T-cell (primary cell): ENCODE measurements around the gene KCNMB1. TPM values are rescaled to one million over a fixed set of nuclear protein-coding genes. Genes with fewer than 3 reads are reported as not detected.

Source experiments
- ATAC-seq, 4 experiments: fragments of 200-7000 bp in 3 of 4; fragments of 150-1000 bp in 1 of 4; cut with Tn5 transposase; replicated peaks in 1 of 4; 1 replicate in 3 of 4; 2 replicates in 1 of 4; pipeline ENCODE4 v1.10.0; 2021; ENCODE audit warnings: moderate library complexity in 3 of 4, mild to moderate bottlenecking in 2 of 4, moderate number of reproducible peaks in 1 of 4
- CTCF ChIA-PET, 2 donors: fragments of 300-600 bp; sonication (Branson Sonifier 250); formaldehyde crosslinking; loops; one replicate each; lab custom pipeline; 2022; ENCODE audit warnings: antibody characterized with exemption in 2 of 2; lab: Charles Lee
- POLR2A ChIA-PET, 2 donors: fragments of 300-600 bp; sonication (Branson Sonifier 250); formaldehyde crosslinking; loops; one replicate each; lab custom pipeline; 2022; ENCODE audit warnings: antibody characterized with exemption in 2 of 2; lab: Charles Lee
- DNase-seq, 35 experiments: peaks; one replicate each; pipeline versions ENCODE4 v3.0.0 to v3.0.0-alpha.2; 2013 to 2023
- H3K27ac ChIP-seq: one replicate; pipeline ENCODE4 v1.5.1; 2013; ENCODE audit warnings: low read length
- H3K27me3 ChIP-seq, 2 experiments: replicated peaks in 1 of 2; 1 replicate in 1 of 2; 2 replicates in 1 of 2; pipeline versions ENCODE4 v1.6.1 to v1.7.0; 2013; ENCODE audit warnings: low read length in 1 of 2, mixed read lengths in 1 of 2; ENCODE audit not compliant: control insufficient read depth in 2 of 2, insufficient read depth in 2 of 2; ENCODE audit errors: extremely low read depth in 1 of 2
- H3K36me3 ChIP-seq, 2 donors: 1 replicate in 1 of 2; 2 replicates in 1 of 2; pipeline versions ENCODE4 v1.6.1 to v1.7.0; 2013; ENCODE audit warnings: low read length in 1 of 2; ENCODE audit not compliant: control insufficient read depth in 2 of 2, insufficient read depth in 1 of 2; ENCODE audit errors: extremely low read depth in 1 of 2
- H3K4me1 ChIP-seq, 2 experiments: 1 replicate in 1 of 2; 2 replicates in 1 of 2; pipeline versions ENCODE4 v1.6.1 to v1.7.0; 2013; ENCODE audit warnings: low read length in 2 of 2, mixed read lengths in 1 of 2; ENCODE audit not compliant: insufficient read depth in 2 of 2, control insufficient read depth in 1 of 2; ENCODE audit errors: extremely low read depth in 1 of 2
- H3K4me3 ChIP-seq, 2 donors: 1 replicate in 1 of 2; 2 replicates in 1 of 2; pipeline versions ENCODE4 v1.5.1 to v1.7.0; 2013; ENCODE audit warnings: mild to moderate bottlenecking in 2 of 2, low read length in 1 of 2, moderate library complexity in 1 of 2; ENCODE audit not compliant: control insufficient read depth in 1 of 2; ENCODE audit errors: extremely low read depth in 1 of 2
- H3K9me3 ChIP-seq: 2 replicates; pipeline ENCODE4 v1.7.0; 2013
- H3K27ac Mint-ChIP-seq, 2 donors: one replicate each; pipeline ENCODE4 v1.8.0; 2020 to 2021; ENCODE audit warnings: mild to moderate bottlenecking in 2 of 2, mixed read lengths in 2 of 2
- H3K27me3 Mint-ChIP-seq, 2 donors: one replicate each; pipeline ENCODE4 v1.8.0; 2021 to 2022; ENCODE audit warnings: mixed read lengths in 2 of 2
- H3K36me3 Mint-ChIP-seq: one replicate; pipeline ENCODE4 v1.8.0; 2021; ENCODE audit warnings: mixed read lengths
- H3K4me1 Mint-ChIP-seq, 3 donors: one replicate each; pipeline ENCODE4 v1.8.0; 2020 to 2022; ENCODE audit warnings: mixed read lengths in 3 of 3, mild to moderate bottlenecking in 1 of 3
- H3K4me3 Mint-ChIP-seq, 3 donors: one replicate each; pipeline ENCODE4 v1.8.0; 2020 to 2022; ENCODE audit warnings: mild to moderate bottlenecking in 3 of 3, mixed read lengths in 3 of 3, moderate library complexity in 3 of 3
- H3K9me3 Mint-ChIP-seq, 3 donors: one replicate each; pipeline ENCODE4 v1.8.0; 2020 to 2022; ENCODE audit warnings: mixed read lengths in 3 of 3
- WGBS: methylation state at CpG from one replicate; pipeline ENCODE4 v1.1.5; 2013; ENCODE audit warnings: missing lambda C conversion rate; ENCODE audit not compliant: insufficient coverage; 5-methylcytosine and 5-hydroxymethylcytosine counted together
- total RNA-seq, 35 experiments: library from RNA in 6 of 35; stranded (reverse) in 6 of 35; fragments of 120-200 nt in 1 of 35; gene quantifications; one replicate each; pipeline versions ENCODE4 v1.2.1 to v1.2.4 and lab custom pipeline; 2013 to 2026

KCNMB1 gene
- total RNA-seq, 5 donors from 2014 or later (not counting 1 experiment from before 2014, with no cell fraction given) = not detected

- no peak overlapping the region for H3K4me3 ChIP-seq
- H3K4me3 Mint-ChIP-seq = no peak overlapping the region
- H3K4me1 ChIP-seq = peaks cover 3 to 7% of the 10 kb centered on the region in 2 experiments
- H3K36me3 Mint-ChIP-seq = no peaks in the 10 kb centered on the region
- ChIA-PET POLR2A (no interaction called here), CTCF (interaction anchor here in 1 of 2 donors (0.6 to 0.9 kb wide), 5 partner anchors 10 to 733 kb away, joined by 3 to 4 read pairs (median 3); no protein-coding TSS in a partner anchor)
- peaks cover under 1 to 9% (median 8%) of the 10 kb centered on the region in 3 donors for H3K4me1 Mint-ChIP-seq
- no peaks in the 10 kb centered on the region for H3K9me3 ChIP-seq
- peak overlapping the region in 1 of 2 donors; percentile 0 for H3K27ac Mint-ChIP-seq
- no peak for ATAC-seq
- 67% methylated on average over 1 of the region's 3 CpGs for WGBS
- H3K27me3 ChIP-seq = peaks cover 0 to 3% of the 10 kb centered on the region in 2 experiments
- DNase-seq = peak in 2 of 35 experiments; percentile 12 to 30
- H3K27ac ChIP-seq = no peak overlapping the region
- H3K27me3 Mint-ChIP-seq = peaks cover 0 to under 1% of the 10 kb centered on the region in 2 donors
- no peaks in the 10 kb centered on the region for H3K9me3 Mint-ChIP-seq
- no peaks in the 10 kb centered on the region for H3K36me3 ChIP-seq
These were observed 21.9 kb upstream of the KCNMB1 start for GRCh38 chr5:170411100-170411499.

- ChIA-PET POLR2A (interaction anchor here in 1 of 2 donors (0.6 kb wide), 1 partner anchor 628 kb away, joined by 4 read pairs; no protein-coding TSS in a partner anchor), CTCF (interaction anchor here (0.6 to 0.9 kb wide), 7 partner anchors 10 to 895 kb away, joined by 3 to 4 read pairs (median 3); no protein-coding TSS in a partner anchor)
- H3K27ac Mint-ChIP-seq = no peak overlapping the region
- H3K36me3 Mint-ChIP-seq = no peaks in the 10 kb centered on the region
- no peaks in the 10 kb centered on the region for H3K36me3 ChIP-seq
- H3K27me3 ChIP-seq = peaks cover 0 to 3% of the 10 kb centered on the region in 2 experiments
- no peak overlapping the region for H3K27ac ChIP-seq
- no peak overlapping the region for H3K4me3 ChIP-seq
- DNase-seq (no peak), ATAC-seq (no peak)
- peaks cover 0 to 3% (median 2%) of the 10 kb centered on the region in 3 donors for H3K4me1 Mint-ChIP-seq
- H3K9me3 ChIP-seq = no peaks in the 10 kb centered on the region
- no peaks in the 10 kb centered on the region for H3K9me3 Mint-ChIP-seq
- no peak overlapping the region for H3K4me3 Mint-ChIP-seq
- H3K27me3 Mint-ChIP-seq = peaks cover 0 to 3% of the 10 kb centered on the region in 2 donors
- peaks cover 0 to under 1% of the 10 kb centered on the region in 2 experiments for H3K4me1 ChIP-seq
- 93% methylated on average over 2 of the region's 2 CpGs for WGBS
These were observed 21.2 kb upstream of the KCNMB1 start for GRCh38 chr5:170410401-170410800.

- 88% methylated on average over 6 of the region's 7 CpGs for WGBS
- DNase-seq (no peak), ATAC-seq (no peak)
- no peak overlapping the region for H3K27ac Mint-ChIP-seq
- CTCF ChIA-PET = no interaction called here
- H3K4me3 Mint-ChIP-seq = no peak overlapping the region
- H3K4me1 Mint-ChIP-seq = peaks cover 0 to 2% (median 0%) of the 10 kb centered on the region in 3 donors
- no peaks in the 10 kb centered on the region for H3K9me3 ChIP-seq
- H3K36me3 ChIP-seq = no peaks in the 10 kb centered on the region
- no peaks in the 10 kb centered on the region for H3K4me1 ChIP-seq
- no peaks in the 10 kb centered on the region for H3K36me3 Mint-ChIP-seq
- peaks cover 0 to 3% of the 10 kb centered on the region in 2 experiments for H3K27me3 ChIP-seq
- H3K4me3 ChIP-seq = no peak overlapping the region
- H3K27me3 Mint-ChIP-seq = peaks cover 0 to 3% of the 10 kb centered on the region in 2 donors
- H3K9me3 Mint-ChIP-seq = no peaks in the 10 kb centered on the region
- POLR2A ChIA-PET = no interaction called here
- no peak overlapping the region for H3K27ac ChIP-seq
These were observed 19.9 kb upstream of the KCNMB1 start for GRCh38 chr5:170408877-170409660.

- Histone ChIP-seq H3K27me3 (peaks cover 0 to 3% of the 10 kb centered on the region in 2 experiments), H3K4me3 (no peak overlapping the region), H3K36me3 (no peaks in the 10 kb centered on the region), H3K4me1 (no peaks in the 10 kb centered on the region), H3K27ac (no peak overlapping the region), H3K9me3 (no peaks in the 10 kb centered on the region)
- WGBS = 58% methylated on average over 1 of the region's 6 CpGs
- no peak overlapping the region for H3K4me3 Mint-ChIP-seq
- peaks cover 0 to 3% of the 10 kb centered on the region in 2 donors for H3K27me3 Mint-ChIP-seq
- no peak overlapping the region for H3K27ac Mint-ChIP-seq
- H3K36me3 Mint-ChIP-seq = no peaks in the 10 kb centered on the region
- DNase-seq (no peak), ATAC-seq (no peak)
- CTCF ChIA-PET = no interaction called here
- H3K4me1 Mint-ChIP-seq = peaks cover 0 to 2% (median 0%) of the 10 kb centered on the region in 3 donors
- no peaks in the 10 kb centered on the region for H3K9me3 Mint-ChIP-seq
- POLR2A ChIA-PET = no interaction called here
These were observed 19.1 kb upstream of the KCNMB1 start for GRCh38 chr5:170408226-170408625.

GRCh38 chr5:170407062-170407461 lies 17.9 kb upstream of the KCNMB1 start:
- Mint-ChIP-seq H3K4me3 (no peak overlapping the region), H3K9me3 (peaks cover 0 to under 1% (median 0%) of the 10 kb centered on the region in 3 donors), H3K36me3 (no peaks in the 10 kb centered on the region), H3K4me1 (peaks cover 0 to 2% (median 0%) of the 10 kb centered on the region in 3 donors), H3K27me3 (peaks cover 0 to 3% of the 10 kb centered on the region in 2 donors), H3K27ac (no peak overlapping the region)
- no peaks in the 10 kb centered on the region for H3K4me1 ChIP-seq
- CTCF ChIA-PET = interaction anchor here in 1 of 2 donors (0.8 kb wide), 1 partner anchor 14 kb away, joined by 3 read pairs; no protein-coding TSS in a partner anchor
- no peaks in the 10 kb centered on the region for H3K36me3 ChIP-seq
- DNase-seq (no peak), ATAC-seq (no peak)
- H3K27me3 ChIP-seq = peaks cover 0 to 3% of the 10 kb centered on the region in 2 experiments
- POLR2A ChIA-PET = no interaction called here
- no peak overlapping the region for H3K27ac ChIP-seq
- H3K4me3 ChIP-seq = no peak overlapping the region
- no peaks in the 10 kb centered on the region for H3K9me3 ChIP-seq
- WGBS = 83% methylated on average over 3 of the region's 6 CpGs

- Histone ChIP-seq H3K27me3 (peaks cover 0 to 3% of the 10 kb centered on the region in 2 experiments), H3K4me1 (no peaks in the 10 kb centered on the region), H3K27ac (no peak overlapping the region), H3K36me3 (no peaks in the 10 kb centered on the region), H3K4me3 (no peak overlapping the region), H3K9me3 (no peaks in the 10 kb centered on the region)
- peaks cover 0 to 3% (median 0%) of the 10 kb centered on the region in 3 donors for H3K9me3 Mint-ChIP-seq
- H3K36me3 Mint-ChIP-seq = no peaks in the 10 kb centered on the region
- no peak for ATAC-seq
- peaks cover 0 to under 1% (median 0%) of the 10 kb centered on the region in 3 donors for H3K4me1 Mint-ChIP-seq
- H3K27me3 Mint-ChIP-seq = peaks cover 0 to 3% of the 10 kb centered on the region in 2 donors
- DNase-seq = no peak
- ChIA-PET POLR2A (no interaction called here), CTCF (interaction anchor here in 1 of 2 donors (0.9 kb wide), 1 partner anchor 180 kb away, joined by 3 read pairs; no protein-coding TSS in a partner anchor)
- WGBS = 80% methylated on average over 2 of the region's 2 CpGs
- H3K27ac Mint-ChIP-seq = no peak overlapping the region
- no peak overlapping the region for H3K4me3 Mint-ChIP-seq
These were observed 16.6 kb upstream of the KCNMB1 start for GRCh38 chr5:170405817-170406216.
